Raji (cell line): ENCODE measurements around the gene ESF1.

Experiments
- POLR2A ChIP-seq: IDR thresholded peaks from 2 replicates; pipeline ENCODE4 v1.6.1; 2011; ENCODE audit warnings: low read depth, low read length, control low read depth; ENCODE audit not compliant: insufficient read depth

The ESF1 gene

GRCh38 chr20:13671916-13672378 lies 112.8 kb downstream of the ESF1 start:
- no peak for TF ChIP-seq POLR2A

DNA sequence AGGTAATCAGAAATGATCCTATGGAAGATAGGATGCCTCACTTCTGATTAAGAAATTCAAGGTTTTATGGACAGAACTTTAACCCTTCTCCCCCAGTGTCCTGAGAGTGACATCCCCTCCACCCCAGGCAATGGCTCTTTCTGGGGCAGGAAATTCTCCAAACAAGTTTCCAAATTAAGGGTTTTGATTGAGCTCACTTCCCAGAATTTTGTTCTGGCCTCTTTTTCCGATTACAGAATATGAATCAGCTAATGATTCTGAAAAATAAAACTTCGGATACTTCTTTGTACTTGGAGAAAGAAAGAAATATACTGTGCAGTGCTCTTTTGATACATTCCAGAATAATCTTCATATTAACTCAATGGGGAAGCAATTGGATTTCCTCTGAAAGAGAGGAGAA lies 113.2 kb downstream of the ESF1 start:
- TF ChIP-seq POLR2A: no peak

GRCh38 chr20:13670160-13670559 lies 114.6 kb downstream of the ESF1 start:
- TF ChIP-seq POLR2A: no peak

GRCh38 chr20:13665709-13666395 lies 118.9 kb downstream of the ESF1 start:
- TF ChIP-seq POLR2A: no peak
